WTC11 (cell line): ENCODE results near the gene SGPP2. TPM values are rescaled to one million over a fixed set of nuclear protein-coding genes. Genes with fewer than 3 reads are reported as not detected.

Experiments
- ATAC-seq: fragments of 200-7000 bp; cut with Tn5 transposase; 2 replicates; pipeline ENCODE4 v1.10.0; 2021; ENCODE audit warnings: mild to moderate bottlenecking, moderate library complexity
- CTCF ChIA-PET: fragments of 300-600 bp; sonication (Branson Sonifier 250); formaldehyde crosslinking; loops from one replicate; lab custom pipeline; 2021; ENCODE audit warnings: antibody characterized with exemption; lab: Charles Lee
- POLR2A ChIA-PET: fragments of 350-600 bp; sonication (Branson Sonifier 250); formaldehyde crosslinking; loops from one replicate; lab custom pipeline; 2021; ENCODE audit warnings: antibody characterized with exemption; lab: Charles Lee
- DNase-seq: peaks from one replicate; pipeline ENCODE4 v3.0.0; 2021; ENCODE audit warnings: low spot score
- H3K27ac Mint-ChIP-seq: 2 replicates; pipeline ENCODE4 v1.8.0; 2021; ENCODE audit warnings: mixed read lengths
- H3K27me3 Mint-ChIP-seq: 2 replicates; pipeline ENCODE4 v1.8.0; 2021; ENCODE audit warnings: low read depth, mild to moderate bottlenecking, moderate library complexity, mixed read lengths
- H3K36me3 Mint-ChIP-seq: 2 replicates; pipeline ENCODE4 v1.8.0; 2021; ENCODE audit warnings: mixed read lengths
- H3K4me1 Mint-ChIP-seq: 2 replicates; pipeline ENCODE4 v1.8.0; 2022; ENCODE audit warnings: mixed read lengths
- H3K4me3 Mint-ChIP-seq: 2 replicates; pipeline ENCODE4 v1.8.0; 2021; ENCODE audit warnings: mild to moderate bottlenecking, moderate library complexity, mixed read lengths
- H3K9me3 Mint-ChIP-seq: 2 replicates; pipeline ENCODE4 v1.8.0; 2021; ENCODE audit warnings: mixed read lengths
- ESRRA ChIP-seq: sonication (generic); formaldehyde crosslinking; IDR thresholded peaks from 2 replicates; pipeline ENCODE4 v1.8.1; 2022; ENCODE audit warnings: mild to moderate bottlenecking, missing genetic modification reagents, borderline replicate concordance
- FOXK1 ChIP-seq: sonication (generic); formaldehyde crosslinking; IDR thresholded peaks from 2 replicates; pipeline ENCODE4 v1.8.0; 2022; ENCODE audit warnings: mild to moderate bottlenecking, moderate library complexity, missing genetic modification reagents
- GRHL2 ChIP-seq: fragments of 250-450 bp; sonication (Bioruptor Pico); IDR thresholded peaks from 2 replicates; pipeline ENCODE4 v1.8.0; 2022; ENCODE audit warnings: mild to moderate bottlenecking, moderate library complexity; ENCODE audit not compliant: insufficient replicate concordance, severe bottlenecking
- GTF2I ChIP-seq: fragments of 250-450 bp; sonication (Bioruptor Pico); conservative IDR thresholded peaks from 2 replicates; pipeline ENCODE4 v1.4.0; 2021; ENCODE audit warnings: mild to moderate bottlenecking
- NFE2L1 ChIP-seq: sonication (generic); formaldehyde crosslinking; IDR thresholded peaks from 2 replicates; pipeline ENCODE4 v1.8.1; 2023; ENCODE audit warnings: missing genetic modification reagents
- PRRX2 ChIP-seq: fragments of 250-450 bp; sonication (Bioruptor Pico); IDR thresholded peaks from 2 replicates; pipeline ENCODE4 v1.8.0; 2021; ENCODE audit warnings: mild to moderate bottlenecking
- SMAD3 ChIP-seq: sonication (generic); formaldehyde crosslinking; IDR thresholded peaks from 2 replicates; pipeline ENCODE4 v1.8.0; 2022; ENCODE audit warnings: missing genetic modification reagents, mild to moderate bottlenecking, borderline replicate concordance
- SMAD4 ChIP-seq: sonication (generic); formaldehyde crosslinking; IDR thresholded peaks from 2 replicates; pipeline ENCODE4 v1.8.0; 2022; ENCODE audit warnings: mild to moderate bottlenecking, missing genetic modification reagents
- SOX15 ChIP-seq: fragments of 250-450 bp; sonication (Bioruptor Pico); IDR thresholded peaks from 2 replicates; pipeline ENCODE4 v1.9.0; 2021; ENCODE audit warnings: mild to moderate bottlenecking
- SP1 ChIP-seq: sonication (generic); formaldehyde crosslinking; conservative IDR thresholded peaks from 2 replicates; pipeline ENCODE4 v1.8.1; 2022; ENCODE audit warnings: missing genetic modification reagents
- ZBTB21 ChIP-seq: sonication (generic); formaldehyde crosslinking; IDR thresholded peaks from 2 replicates; pipeline ENCODE4 v1.8.1; 2023; ENCODE audit warnings: mild to moderate bottlenecking, missing genetic modification reagents, borderline replicate concordance
- ZNF219 ChIP-seq: sonication (generic); formaldehyde crosslinking; IDR thresholded peaks from 2 replicates; pipeline ENCODE4 v1.8.0; 2023; ENCODE audit warnings: missing genetic modification reagents, mild to moderate bottlenecking, borderline replicate concordance
- total RNA-seq: library from RNA; stranded (reverse); gene quantifications from 3 replicates; pipeline ENCODE4 v1.2.3, GENCODE V29; 2021
- TF ChIP-seq, protein P1 (sequence below): sonication (generic); formaldehyde crosslinking; IDR thresholded peaks from 2 replicates; pipeline ENCODE4 v1.8.1; 2022; ENCODE audit warnings: mild to moderate bottlenecking, missing genetic modification reagents, moderate library complexity, borderline replicate concordance
- TF ChIP-seq, protein P2 (sequence below): fragments of 250-450 bp; sonication (Bioruptor Pico); IDR thresholded peaks from 2 replicates; pipeline ENCODE4 v1.8.0; 2021; ENCODE audit warnings: mild to moderate bottlenecking
- TF ChIP-seq, protein P3 (sequence below): sonication (generic); formaldehyde crosslinking; IDR thresholded peaks from 2 replicates; pipeline ENCODE4 v1.8.1; 2022; ENCODE audit warnings: low read depth, mild to moderate bottlenecking, moderate library complexity, missing genetic modification reagents, borderline replicate concordance
- TF ChIP-seq, protein P4 (sequence below): sonication (generic); formaldehyde crosslinking; IDR thresholded peaks from 2 replicates; pipeline ENCODE4 v1.8.1; 2022; ENCODE audit warnings: mild to moderate bottlenecking, moderate library complexity, missing genetic modification reagents
- TF ChIP-seq, protein P5 (sequence below): sonication (generic); formaldehyde crosslinking; IDR thresholded peaks from 2 replicates; pipeline ENCODE4 v1.8.1; 2022; ENCODE audit warnings: low read depth, missing genetic modification reagents, borderline replicate concordance
- TF ChIP-seq, protein P6 (sequence below): sonication (generic); formaldehyde crosslinking; IDR thresholded peaks from 2 replicates; pipeline ENCODE4 v1.8.1; 2023; ENCODE audit warnings: mild to moderate bottlenecking, missing genetic modification reagents, borderline replicate concordance

Gene SGPP2
- total RNA-seq, 1 experiment from 2014 or later = 0.07 TPM

DNA sequence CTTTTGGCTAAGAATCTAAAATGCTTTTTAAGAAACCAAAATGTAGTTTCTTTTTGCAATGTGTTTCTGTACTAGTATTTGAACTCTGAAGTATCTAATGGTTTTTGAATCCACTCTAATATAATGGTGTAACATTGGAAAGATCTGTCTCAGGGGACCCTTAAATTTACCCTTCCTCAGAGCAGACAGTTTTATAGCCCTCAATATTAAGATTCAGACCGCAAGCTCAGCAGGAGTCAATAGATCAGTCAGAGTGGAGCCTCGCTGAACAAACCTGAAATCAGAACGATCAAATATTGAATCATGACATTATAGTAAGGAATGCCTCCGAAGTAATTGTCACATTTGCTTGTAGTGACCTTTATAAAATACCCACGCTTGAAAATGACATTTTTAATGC is 18.3 kb downstream of the SGPP2 start (continued):
- TF ChIP-seq SOX15 (CRISPR knock-in tag) = no peak
- TF ChIP-seq, protein P1, sequence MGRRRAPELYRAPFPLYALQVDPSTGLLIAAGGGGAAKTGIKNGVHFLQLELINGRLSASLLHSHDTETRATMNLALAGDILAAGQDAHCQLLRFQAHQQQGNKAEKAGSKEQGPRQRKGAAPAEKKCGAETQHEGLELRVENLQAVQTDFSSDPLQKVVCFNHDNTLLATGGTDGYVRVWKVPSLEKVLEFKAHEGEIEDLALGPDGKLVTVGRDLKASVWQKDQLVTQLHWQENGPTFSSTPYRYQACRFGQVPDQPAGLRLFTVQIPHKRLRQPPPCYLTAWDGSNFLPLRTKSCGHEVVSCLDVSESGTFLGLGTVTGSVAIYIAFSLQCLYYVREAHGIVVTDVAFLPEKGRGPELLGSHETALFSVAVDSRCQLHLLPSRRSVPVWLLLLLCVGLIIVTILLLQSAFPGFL (CRISPR knock-in tag) = no peak
- TF ChIP-seq, protein P2, sequence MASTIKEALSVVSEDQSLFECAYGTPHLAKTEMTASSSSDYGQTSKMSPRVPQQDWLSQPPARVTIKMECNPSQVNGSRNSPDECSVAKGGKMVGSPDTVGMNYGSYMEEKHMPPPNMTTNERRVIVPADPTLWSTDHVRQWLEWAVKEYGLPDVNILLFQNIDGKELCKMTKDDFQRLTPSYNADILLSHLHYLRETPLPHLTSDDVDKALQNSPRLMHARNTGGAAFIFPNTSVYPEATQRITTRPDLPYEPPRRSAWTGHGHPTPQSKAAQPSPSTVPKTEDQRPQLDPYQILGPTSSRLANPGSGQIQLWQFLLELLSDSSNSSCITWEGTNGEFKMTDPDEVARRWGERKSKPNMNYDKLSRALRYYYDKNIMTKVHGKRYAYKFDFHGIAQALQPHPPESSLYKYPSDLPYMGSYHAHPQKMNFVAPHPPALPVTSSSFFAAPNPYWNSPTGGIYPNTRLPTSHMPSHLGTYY (CRISPR knock-in tag) = no peak
- TF ChIP-seq NFE2L1 (CRISPR knock-in tag) = no peak
- no peak for TF ChIP-seq GRHL2 (CRISPR knock-in tag)

DNA sequence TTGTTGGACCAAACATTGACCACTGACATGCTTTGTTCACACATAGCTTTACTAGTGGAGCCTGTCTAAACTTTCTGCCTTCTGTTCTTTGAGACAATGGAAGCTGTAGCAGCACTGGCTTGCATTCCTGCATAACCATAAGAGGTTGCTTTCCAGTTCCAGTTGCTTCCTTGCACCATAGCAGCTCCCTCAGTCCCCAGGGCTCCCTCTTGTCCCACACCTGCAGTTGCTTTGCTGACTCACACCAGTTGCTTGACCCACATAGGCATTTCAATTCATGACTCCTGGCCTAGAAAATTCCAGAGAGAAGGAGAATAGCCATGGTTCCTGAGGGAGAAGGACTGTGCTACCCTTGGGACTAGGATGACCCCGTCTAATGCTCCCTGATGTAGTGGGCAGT is 20.9 kb downstream of the SGPP2 start:
- H3K9me3 Mint-ChIP-seq = no peaks in the 10 kb centered on the region; the same call in 1 of the 2 replicates
- CTCF ChIA-PET = no interaction called here
- no peaks in the 10 kb centered on the region for H3K4me1 Mint-ChIP-seq
- H3K36me3 Mint-ChIP-seq = no peaks in the 10 kb centered on the region
- peaks cover 56% of the 10 kb centered on the region for H3K27me3 Mint-ChIP-seq
- no peak overlapping the region for H3K4me3 Mint-ChIP-seq
- no peak for TF ChIP-seq SP1 (CRISPR knock-in tag)
- no peak overlapping the region for H3K27ac Mint-ChIP-seq
- ATAC-seq (peak; percentile 38; the same call in 1 of the 2 replicates), DNase-seq (no peak)
- POLR2A ChIA-PET = interaction anchor here (0.5 kb wide), 1 partner anchor 969 kb away, joined by 5 read pairs; no protein-coding TSS in a partner anchor

DNA sequence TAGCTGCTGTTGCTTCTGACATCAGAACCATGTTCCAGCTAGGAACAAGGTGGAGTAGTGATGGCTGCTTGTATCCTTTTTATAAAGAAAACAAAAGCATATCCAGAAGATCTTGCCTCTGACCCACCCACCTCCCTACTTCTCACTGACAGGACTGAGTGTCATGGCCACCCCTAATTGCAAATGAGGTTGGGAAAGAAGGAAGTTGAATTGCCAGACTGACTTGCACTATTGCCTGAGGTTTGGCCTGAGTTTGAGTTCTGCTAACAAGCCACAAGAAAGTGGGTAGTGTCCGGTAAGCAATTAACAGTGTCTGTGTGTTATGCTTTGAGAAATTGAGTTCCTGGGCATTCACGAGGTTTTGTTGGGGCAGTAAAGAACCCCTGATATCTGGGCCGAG is 22.8 kb downstream of the SGPP2 start:
- ATAC-seq (no peak), DNase-seq (no peak)
- Mint-ChIP-seq H3K4me1 (peaks cover 3% of the 10 kb centered on the region; the same call in 1 of the 2 replicates), H3K27ac (no peak overlapping the region), H3K9me3 (no peaks in the 10 kb centered on the region; the same call in 1 of the 2 replicates), H3K27me3 (peaks cover 50% of the 10 kb centered on the region), H3K4me3 (no peak overlapping the region), H3K36me3 (no peaks in the 10 kb centered on the region)
- ChIA-PET POLR2A (interaction anchor here (1.0 kb wide), 1 partner anchor 86 kb away, joined by 3 read pairs; no protein-coding TSS in a partner anchor), CTCF (no interaction called here)
- TF ChIP-seq GTF2I (CRISPR knock-in tag) = no peak
- TF ChIP-seq, protein P3, sequence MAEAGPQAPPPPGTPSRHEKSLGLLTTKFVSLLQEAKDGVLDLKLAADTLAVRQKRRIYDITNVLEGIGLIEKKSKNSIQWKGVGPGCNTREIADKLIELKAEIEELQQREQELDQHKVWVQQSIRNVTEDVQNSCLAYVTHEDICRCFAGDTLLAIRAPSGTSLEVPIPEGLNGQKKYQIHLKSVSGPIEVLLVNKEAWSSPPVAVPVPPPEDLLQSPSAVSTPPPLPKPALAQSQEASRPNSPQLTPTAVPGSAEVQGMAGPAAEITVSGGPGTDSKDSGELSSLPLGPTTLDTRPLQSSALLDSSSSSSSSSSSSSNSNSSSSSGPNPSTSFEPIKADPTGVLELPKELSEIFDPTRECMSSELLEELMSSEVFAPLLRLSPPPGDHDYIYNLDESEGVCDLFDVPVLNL (CRISPR knock-in tag) = no peak

DNA sequence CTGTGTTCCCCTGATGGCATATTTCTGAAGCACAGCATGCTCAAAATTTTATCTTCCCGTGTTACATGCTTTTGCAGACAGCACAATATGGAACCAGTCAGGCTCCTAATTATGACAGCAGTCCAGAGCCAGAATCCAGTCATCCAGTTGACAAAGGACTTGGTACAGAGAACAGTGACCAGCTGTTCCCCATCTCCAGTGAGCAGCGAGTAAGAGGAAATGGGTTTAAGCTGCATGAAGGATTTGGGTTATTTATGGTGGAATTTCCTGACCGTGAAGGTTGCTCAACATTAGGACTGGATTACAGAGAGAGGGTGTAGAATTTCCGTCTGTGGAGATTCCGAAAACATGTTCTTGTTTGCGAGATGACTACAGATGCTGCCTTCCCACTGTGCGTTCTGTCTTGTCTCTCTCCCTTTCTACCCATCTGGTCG is 24.4 kb downstream of the SGPP2 start:
- Mint-ChIP-seq H3K27ac (no peak overlapping the region), H3K27me3 (peaks cover 45% of the 10 kb centered on the region), H3K4me3 (no peak overlapping the region), H3K4me1 (peaks cover 9% of the 10 kb centered on the region), H3K36me3 (no peaks in the 10 kb centered on the region), H3K9me3 (no peaks in the 10 kb centered on the region; the same call in 1 of the 2 replicates)
- ChIA-PET CTCF (no interaction called here), POLR2A (no interaction called here)
- ATAC-seq (no peak), DNase-seq (no peak)
- TF ChIP-seq, protein P4, sequence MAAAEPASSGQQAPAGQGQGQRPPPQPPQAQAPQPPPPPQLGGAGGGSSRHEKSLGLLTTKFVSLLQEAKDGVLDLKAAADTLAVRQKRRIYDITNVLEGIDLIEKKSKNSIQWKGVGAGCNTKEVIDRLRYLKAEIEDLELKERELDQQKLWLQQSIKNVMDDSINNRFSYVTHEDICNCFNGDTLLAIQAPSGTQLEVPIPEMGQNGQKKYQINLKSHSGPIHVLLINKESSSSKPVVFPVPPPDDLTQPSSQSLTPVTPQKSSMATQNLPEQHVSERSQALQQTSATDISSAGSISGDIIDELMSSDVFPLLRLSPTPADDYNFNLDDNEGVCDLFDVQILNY = no peak
- TF ChIP-seq SMAD3 (no peak), PRRX2 (CRISPR knock-in tag) (no peak), ESRRA (CRISPR knock-in tag) (no peak), SMAD4 (no peak), FOXK1 (CRISPR knock-in tag) (no peak), ZNF219 (CRISPR knock-in tag) (no peak), ZBTB21 (CRISPR knock-in tag) (no peak)
- TF ChIP-seq, protein P5, sequence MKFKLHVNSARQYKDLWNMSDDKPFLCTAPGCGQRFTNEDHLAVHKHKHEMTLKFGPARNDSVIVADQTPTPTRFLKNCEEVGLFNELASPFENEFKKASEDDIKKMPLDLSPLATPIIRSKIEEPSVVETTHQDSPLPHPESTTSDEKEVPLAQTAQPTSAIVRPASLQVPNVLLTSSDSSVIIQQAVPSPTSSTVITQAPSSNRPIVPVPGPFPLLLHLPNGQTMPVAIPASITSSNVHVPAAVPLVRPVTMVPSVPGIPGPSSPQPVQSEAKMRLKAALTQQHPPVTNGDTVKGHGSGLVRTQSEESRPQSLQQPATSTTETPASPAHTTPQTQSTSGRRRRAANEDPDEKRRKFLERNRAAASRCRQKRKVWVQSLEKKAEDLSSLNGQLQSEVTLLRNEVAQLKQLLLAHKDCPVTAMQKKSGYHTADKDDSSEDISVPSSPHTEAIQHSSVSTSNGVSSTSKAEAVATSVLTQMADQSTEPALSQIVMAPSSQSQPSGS = no peak
- TF ChIP-seq, protein P2 (CRISPR knock-in tag) = no peak
- TF ChIP-seq, protein P6, sequence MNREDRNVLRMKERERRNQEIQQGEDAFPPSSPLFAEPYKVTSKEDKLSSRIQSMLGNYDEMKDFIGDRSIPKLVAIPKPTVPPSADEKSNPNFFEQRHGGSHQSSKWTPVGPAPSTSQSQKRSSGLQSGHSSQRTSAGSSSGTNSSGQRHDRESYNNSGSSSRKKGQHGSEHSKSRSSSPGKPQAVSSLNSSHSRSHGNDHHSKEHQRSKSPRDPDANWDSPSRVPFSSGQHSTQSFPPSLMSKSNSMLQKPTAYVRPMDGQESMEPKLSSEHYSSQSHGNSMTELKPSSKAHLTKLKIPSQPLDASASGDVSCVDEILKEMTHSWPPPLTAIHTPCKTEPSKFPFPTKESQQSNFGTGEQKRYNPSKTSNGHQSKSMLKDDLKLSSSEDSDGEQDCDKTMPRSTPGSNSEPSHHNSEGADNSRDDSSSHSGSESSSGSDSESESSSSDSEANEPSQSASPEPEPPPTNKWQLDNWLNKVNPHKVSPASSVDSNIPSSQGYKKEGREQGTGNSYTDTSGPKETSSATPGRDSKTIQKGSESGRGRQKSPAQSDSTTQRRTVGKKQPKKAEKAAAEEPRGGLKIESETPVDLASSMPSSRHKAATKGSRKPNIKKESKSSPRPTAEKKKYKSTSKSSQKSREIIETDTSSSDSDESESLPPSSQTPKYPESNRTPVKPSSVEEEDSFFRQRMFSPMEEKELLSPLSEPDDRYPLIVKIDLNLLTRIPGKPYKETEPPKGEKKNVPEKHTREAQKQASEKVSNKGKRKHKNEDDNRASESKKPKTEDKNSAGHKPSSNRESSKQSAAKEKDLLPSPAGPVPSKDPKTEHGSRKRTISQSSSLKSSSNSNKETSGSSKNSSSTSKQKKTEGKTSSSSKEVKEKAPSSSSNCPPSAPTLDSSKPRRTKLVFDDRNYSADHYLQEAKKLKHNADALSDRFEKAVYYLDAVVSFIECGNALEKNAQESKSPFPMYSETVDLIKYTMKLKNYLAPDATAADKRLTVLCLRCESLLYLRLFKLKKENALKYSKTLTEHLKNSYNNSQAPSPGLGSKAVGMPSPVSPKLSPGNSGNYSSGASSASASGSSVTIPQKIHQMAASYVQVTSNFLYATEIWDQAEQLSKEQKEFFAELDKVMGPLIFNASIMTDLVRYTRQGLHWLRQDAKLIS (CRISPR knock-in tag) = no peak
